Measurements from ENCODE around the gene PGF. TPM values are rescaled to one million over a fixed set of nuclear protein-coding genes. Genes with fewer than 3 reads are reported as not detected.

The PGF gene
- total RNA-seq, 1 donor from 2014 or later: 3.2 TPM

- no peak for TF ChIP-seq CTCF (IDR thresholded peaks at IDR 0.05)
- no peaks in the 10 kb centered on the region for H3K9me3 Mint-ChIP-seq (ENCODE audit: low read depth)
- peaks cover 4% of the 10 kb centered on the region for H3K4me1 Mint-ChIP-seq (ENCODE audit: low read depth)
- peaks cover 21% of the 10 kb centered on the region for H3K36me3 Mint-ChIP-seq (ENCODE audit: low read depth)
- no peak for DNase-seq (ENCODE audit: low spot score)
- no peak overlapping the region for H3K4me3 Mint-ChIP-seq (ENCODE audit: unreplicated experiment)
- no peaks in the 10 kb centered on the region for H3K27me3 Mint-ChIP-seq (ENCODE audit: low read depth)
- H3K27ac Mint-ChIP-seq (ENCODE audit: unreplicated experiment): peak overlapping the region; percentile 33
Measured at GRCh38 chr14:74904635-74905503, 50.5 kb downstream of the PGF start.

GRCh38 chr14:74902941-74903705, 52.3 kb downstream of the PGF start:
- Mint-ChIP-seq H3K4me3 (ENCODE audit: unreplicated experiment) (no peak overlapping the region), H3K4me1 (ENCODE audit: low read depth) (peaks cover 4% of the 10 kb centered on the region), H3K36me3 (ENCODE audit: low read depth) (peaks cover 36% of the 10 kb centered on the region), H3K27me3 (ENCODE audit: low read depth) (no peaks in the 10 kb centered on the region), H3K9me3 (ENCODE audit: low read depth) (no peaks in the 10 kb centered on the region), H3K27ac (ENCODE audit: unreplicated experiment) (no peak overlapping the region)
- DNase-seq (ENCODE audit: low spot score): no peak
- TF ChIP-seq CTCF (IDR thresholded peaks at IDR 0.05): no peak

- Mint-ChIP-seq H3K4me3 (ENCODE audit: unreplicated experiment) (no peak overlapping the region), H3K9me3 (ENCODE audit: low read depth) (no peaks in the 10 kb centered on the region), H3K27me3 (ENCODE audit: low read depth) (no peaks in the 10 kb centered on the region), H3K36me3 (ENCODE audit: low read depth) (peaks cover 59% of the 10 kb centered on the region), H3K4me1 (ENCODE audit: low read depth) (no peaks in the 10 kb centered on the region), H3K27ac (ENCODE audit: unreplicated experiment) (no peak overlapping the region)
- no peak for DNase-seq (ENCODE audit: low spot score)
- TF ChIP-seq CTCF (IDR thresholded peaks at IDR 0.05): no peak
Measured at GRCh38 chr14:74898694-74899093, 56.7 kb downstream of the PGF start.

GRCh38 chr14:74898083-74898482, 57.3 kb downstream of the PGF start:
- no peak overlapping the region for H3K27ac Mint-ChIP-seq (ENCODE audit: unreplicated experiment)
- no peak for TF ChIP-seq CTCF (IDR thresholded peaks at IDR 0.05)
- DNase-seq (ENCODE audit: low spot score): no peak
- H3K4me1 Mint-ChIP-seq (ENCODE audit: low read depth): no peaks in the 10 kb centered on the region
- no peak overlapping the region for H3K4me3 Mint-ChIP-seq (ENCODE audit: unreplicated experiment)
- H3K9me3 Mint-ChIP-seq (ENCODE audit: low read depth): no peaks in the 10 kb centered on the region
- peaks cover 62% of the 10 kb centered on the region for H3K36me3 Mint-ChIP-seq (ENCODE audit: low read depth)
- H3K27me3 Mint-ChIP-seq (ENCODE audit: low read depth): no peaks in the 10 kb centered on the region

GRCh38 chr14:74897642-74898041, 57.8 kb downstream of the PGF start:
- TF ChIP-seq CTCF (IDR thresholded peaks at IDR 0.05): no peak
- H3K36me3 Mint-ChIP-seq (ENCODE audit: low read depth): peaks cover 61% of the 10 kb centered on the region
- no peaks in the 10 kb centered on the region for H3K9me3 Mint-ChIP-seq (ENCODE audit: low read depth)
- H3K4me1 Mint-ChIP-seq (ENCODE audit: low read depth): no peaks in the 10 kb centered on the region
- no peaks in the 10 kb centered on the region for H3K27me3 Mint-ChIP-seq (ENCODE audit: low read depth)
- H3K4me3 Mint-ChIP-seq (ENCODE audit: unreplicated experiment): no peak overlapping the region
- H3K27ac Mint-ChIP-seq (ENCODE audit: unreplicated experiment): no peak overlapping the region
- DNase-seq (ENCODE audit: low spot score): no peak
